Endothelial cell of umbilical vein (primary cell): ENCODE data around the gene FIZ1. TPM values are rescaled to one million over a fixed set of nuclear protein-coding genes. Genes with fewer than 3 reads are reported as not detected.

ENCODE experiments used
- BruUV-seq: library from RNA; stranded (reverse); fragments of 400-500 nt; replicated peaks from 2 replicates; lab custom pipeline; 2021; lab: Mats Ljungman, UMichigan
- CTCF ChIA-PET: fragments of 300-600, 350-600 bp; sonication (Branson Sonifier 250); formaldehyde crosslinking; loops from one replicate; lab custom pipeline; 2021; ENCODE audit warnings: antibody characterized with exemption, inconsistent platforms; lab: Charles Lee
- POLR2A ChIA-PET: fragments of 300-600, 350-600 bp; sonication (Branson Sonifier 250); formaldehyde crosslinking; loops from one replicate; lab custom pipeline; 2021; ENCODE audit warnings: antibody characterized with exemption, inconsistent platforms; lab: Charles Lee
- DNase-seq: peaks from one replicate; pipeline ENCODE4 v3.0.0-alpha.2; 2011; ENCODE audit warnings: low read depth, low spot score
- FAIRE-seq: peaks from 2 replicates; lab custom pipeline; 2011; peaks lifted over from hg19 to GRCh38; lab: Jason Lieb, UNC
- H2AFZ ChIP-seq: 2 replicates; pipeline ENCODE4 v1.6.0; 2012; ENCODE audit warnings: low read depth, low read length, control low read depth, inconsistent platforms
- H3K27ac ChIP-seq: 2 replicates; pipeline ENCODE4 v1.5.1; 2011; ENCODE audit warnings: low read depth, mild to moderate bottlenecking, control low read depth, low read length, moderate library complexity; ENCODE audit not compliant: insufficient read depth
- H3K27me3 ChIP-seq, 2 experiments: 2 replicates each; pipeline versions ENCODE4 v1.6.0 to v1.6.1; 2011; ENCODE audit warnings: low read length in 2 of 2, mixed read lengths in 1 of 2; ENCODE audit not compliant: control insufficient read depth in 2 of 2, insufficient read depth in 2 of 2
- H3K36me3 ChIP-seq, 2 experiments: 2 replicates in 1 of 2; 3 replicates in 1 of 2; pipeline ENCODE4 v1.5.1; 2011; ENCODE audit warnings: low read length in 2 of 2, mild to moderate bottlenecking in 1 of 2, moderate library complexity in 1 of 2; ENCODE audit not compliant: control insufficient read depth in 2 of 2, insufficient read depth in 2 of 2; ENCODE audit errors: extremely low read depth in 1 of 2
- H3K4me1 ChIP-seq: 3 replicates; pipeline ENCODE4 v1.5.1; 2011; ENCODE audit warnings: mild to moderate bottlenecking, low read length; ENCODE audit not compliant: control insufficient read depth, insufficient read depth; ENCODE audit errors: extremely low read depth
- H3K4me2 ChIP-seq: 2 replicates; pipeline ENCODE4 v1.6.1; 2011; ENCODE audit warnings: low read length, control low read depth, mixed read lengths; ENCODE audit not compliant: insufficient read depth
- H3K4me3 ChIP-seq, 3 experiments: fragments of 200-600 bp in 1 of 3; sonication (generic), shearing (Covaris generic) in 1 of 3; replicated peaks in 1 of 3; 2 replicates each; pipeline ENCODE4 v1.5.1; 2011 to 2016; ENCODE audit warnings: control low read depth in 3 of 3, low read length in 3 of 3, mild to moderate bottlenecking in 2 of 3, inconsistent platforms in 1 of 3, low read depth in 1 of 3, moderate library complexity in 1 of 3; ENCODE audit not compliant: insufficient read depth in 1 of 3
- H3K79me2 ChIP-seq: 2 replicates; pipeline ENCODE4 v1.6.0; 2012; ENCODE audit warnings: low read length, inconsistent platforms; ENCODE audit not compliant: control insufficient read depth, insufficient read depth
- H3K9ac ChIP-seq: replicated peaks from 2 replicates; pipeline ENCODE3; 2011; ENCODE audit warnings: low read length, control low read depth; ENCODE audit not compliant: insufficient read depth; ENCODE audit errors: extremely low read depth
- H3K9me1 ChIP-seq: replicated peaks from 3 replicates; pipeline ENCODE4 v1.6.0; 2011; ENCODE audit warnings: mild to moderate bottlenecking, low read length; ENCODE audit not compliant: control insufficient read depth, insufficient read depth; ENCODE audit errors: extremely low read depth
- H3K9me3 ChIP-seq: replicated peaks from 2 replicates; pipeline ENCODE4 v1.5.1; 2012; ENCODE audit warnings: low read length, inconsistent platforms; ENCODE audit not compliant: control insufficient read depth, insufficient read depth
- H4K20me1 ChIP-seq: replicated peaks from 2 replicates; pipeline ENCODE3; 2011; ENCODE audit warnings: mild to moderate bottlenecking, low read length; ENCODE audit not compliant: control insufficient read depth, insufficient read depth; ENCODE audit errors: extremely low read depth
- CTCF ChIP-seq, 2 donors: IDR thresholded peaks; 1 replicate in 1 of 2; 2 replicates in 1 of 2; pipeline ENCODE4 v1.5.1; 2011; ENCODE audit warnings: low read length in 2 of 2, mild to moderate bottlenecking in 2 of 2, moderate library complexity in 2 of 2, control low read depth in 1 of 2, inconsistent platforms in 1 of 2, low read depth in 1 of 2; ENCODE audit not compliant: insufficient read depth in 1 of 2; ENCODE audit errors: extremely low read depth in 1 of 2
- EZH2 ChIP-seq: IDR thresholded peaks from 2 replicates; pipeline ENCODE4 v1.6.1; 2012; ENCODE audit warnings: borderline replicate concordance, low read depth, mild to moderate bottlenecking, moderate library complexity, low read length, inconsistent platforms; ENCODE audit not compliant: severe bottlenecking
- FOS ChIP-seq: IDR thresholded peaks from 2 replicates; pipeline ENCODE4 v1.6.1; 2011; ENCODE audit warnings: mild to moderate bottlenecking, low read length, moderate library complexity, borderline replicate concordance; ENCODE audit not compliant: insufficient read depth
- GATA2 ChIP-seq: IDR thresholded peaks from 2 replicates; pipeline ENCODE4 v1.7.0; 2011; ENCODE audit warnings: low read depth, mild to moderate bottlenecking, moderate library complexity, mixed read lengths, low read length; ENCODE audit not compliant: insufficient read length, insufficient read depth
- MAX ChIP-seq: IDR thresholded peaks from 2 replicates; pipeline ENCODE4 v1.6.1; 2011; ENCODE audit not compliant: insufficient read depth, insufficient read length
- MYC ChIP-seq: IDR thresholded peaks from one replicate; pipeline ENCODE4 v1.6.1; 2011; ENCODE audit warnings: mild to moderate bottlenecking, low read depth, low read length
- POLR2A ChIP-seq: IDR thresholded peaks from 2 replicates; pipeline ENCODE4 v1.6.1; 2012; ENCODE audit warnings: low read depth, mild to moderate bottlenecking, control low read depth, low read length
- POLR2AphosphoS5 ChIP-seq: IDR thresholded peaks from 2 replicates; pipeline ENCODE4 v1.6.1; 2012; ENCODE audit warnings: low read depth, mild to moderate bottlenecking, control low read depth, low read length, moderate library complexity; ENCODE audit not compliant: insufficient read depth
- dilution Hi-C: fragments of 300-500 bp; cut with MboI; formaldehyde crosslinking; loops from one replicate; pipeline ENCODE4 v1.15.0; 2019; ENCODE audit warnings: low sequenced_read_pairs; ENCODE audit not compliant: extremely low pct_ligation_motif_present
- intact Hi-C: fragments of 100-400 bp; cut with micrococcal nuclease; formaldehyde crosslinking; loops from one replicate; pipeline ENCODE4 v1.10.0; 2022
- polyA plus RNA-seq, 4 experiments: library from polyadenylated mRNA; depleted of rRNA in 3 of 4; stranded (reverse) in 3 of 4; unstranded in 1 of 4; fragments of >200 nt; gene quantifications; 2 replicates each; pipeline versions ENCODE4 v1.2.1 to v1.2.3, GENCODE V29; 2011 to 2012; ENCODE audit warnings: missing spikeins in 1 of 4
- total RNA-seq: library from RNA; stranded (reverse); gene quantifications from 2 replicates; pipeline ENCODE4 v1.2.3, GENCODE V29; 2021

FIZ1 gene
- total and polyA plus RNA-seq, 2 donors (not counting 3 experiments of a cell fraction or from before 2014, with no cell fraction given) = 6.6 to 15.6 TPM

- DNase-seq = no peak
- intact Hi-C loops (no loop called here), dilution Hi-C loops (no loop called here)
- Histone ChIP-seq H3K79me2 (no peaks in the 10 kb centered on the region), H2AFZ (no peak overlapping the region), H3K27ac (no peak overlapping the region), H3K4me1 (peaks cover 33% of the 10 kb centered on the region), H4K20me1 (no peaks in the 10 kb centered on the region), H3K27me3 (no peaks in the 10 kb centered on the region), H3K9ac (no peak overlapping the region), H3K4me2 (no peak overlapping the region), H3K36me3 (no peaks in the 10 kb centered on the region), H3K9me3 (no peaks in the 10 kb centered on the region), H3K4me3 (no peak overlapping the region), H3K9me1 (no peaks in the 10 kb centered on the region)
- POLR2A ChIA-PET = interaction anchor here (0.7 kb wide), 1 partner anchor 34 kb away, joined by 5 read pairs; no protein-coding TSS in a partner anchor
- TF ChIP-seq POLR2A (no peak), GATA2 (no peak), CTCF (IDR thresholded peaks at IDR 0.05; ENCODE audit: extremely low read depth in 1 of 2, insufficient read depth in 1 of 2, low read depth in 1 of 2, low read length in 2 of 2) (no peak), MYC (no peak), POLR2AphosphoS5 (no peak), MAX (no peak), FOS (no peak), EZH2 (no peak)
- CTCF ChIA-PET = interaction anchor here (1.7 kb wide), 1 partner anchor 87 kb away, joined by 6 read pairs; no protein-coding TSS in a partner anchor
- no TSS peak for BruUV-seq
- no peak for FAIRE-seq
These were observed 53.3 kb downstream of the FIZ1 start for GRCh38 chr19:55546011-55546410.
